IPS-NIHi11 (cell line): ENCODE results near the gene GRID2IP.
"Not testable (repeated sequence)": the region's sequence is repeated elsewhere in the genome, so short reads cannot be mapped to it uniquely, and the experiment has no call there.

Experiments used
- DNase-seq: peaks from one replicate; pipeline ENCODE4 v3.0.0; 2012; ENCODE audit warnings: mixed read lengths, low spot score

The GRID2IP gene

GRCh38 chr7:6487184-6487545 is 64.1 kb downstream of the GRID2IP start:
- DNase-seq = no peak

GRCh38 chr7:6486438-6487183 is 64.7 kb downstream of the GRID2IP start:
- no peak for DNase-seq

DNA sequence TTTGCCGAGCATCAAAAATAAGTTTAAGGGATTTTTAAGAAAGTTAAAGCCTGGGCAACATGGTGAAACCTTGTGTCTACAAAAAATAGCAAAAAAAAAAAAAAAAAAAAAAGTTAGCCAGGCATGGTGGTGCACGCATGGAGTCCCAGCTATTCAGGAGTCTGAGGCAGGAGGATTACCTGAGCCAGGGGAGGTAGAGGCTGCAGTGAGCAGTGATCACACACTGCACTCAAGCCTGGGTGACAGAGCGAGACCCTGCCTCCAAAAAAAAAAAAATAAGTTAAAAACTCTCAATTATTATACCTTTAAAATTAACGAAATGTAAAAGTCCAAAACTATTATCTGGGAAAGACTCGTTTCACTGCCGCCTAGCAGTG is 68.5 kb downstream of the GRID2IP start:
- no peak for DNase-seq

DNA sequence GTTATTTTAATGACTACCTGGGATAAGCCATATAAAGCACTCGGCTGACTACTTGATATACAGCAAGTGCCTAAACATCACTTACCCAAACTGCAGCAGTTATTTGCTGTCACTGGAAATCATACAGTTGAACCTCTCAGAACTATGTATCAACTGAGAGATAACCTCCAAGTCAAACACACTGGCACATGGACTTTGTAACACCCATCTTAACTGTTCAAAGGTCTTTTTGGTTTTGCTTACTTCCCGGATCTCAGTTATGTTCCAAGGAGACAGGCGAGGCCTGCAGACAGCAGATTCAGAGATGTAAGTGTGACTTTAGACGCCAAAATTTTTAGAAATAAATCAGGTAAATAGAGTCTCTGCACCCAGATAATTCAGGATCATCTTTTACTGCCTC is 69.0 kb downstream of the GRID2IP start:
- DNase-seq = no peak

DNA sequence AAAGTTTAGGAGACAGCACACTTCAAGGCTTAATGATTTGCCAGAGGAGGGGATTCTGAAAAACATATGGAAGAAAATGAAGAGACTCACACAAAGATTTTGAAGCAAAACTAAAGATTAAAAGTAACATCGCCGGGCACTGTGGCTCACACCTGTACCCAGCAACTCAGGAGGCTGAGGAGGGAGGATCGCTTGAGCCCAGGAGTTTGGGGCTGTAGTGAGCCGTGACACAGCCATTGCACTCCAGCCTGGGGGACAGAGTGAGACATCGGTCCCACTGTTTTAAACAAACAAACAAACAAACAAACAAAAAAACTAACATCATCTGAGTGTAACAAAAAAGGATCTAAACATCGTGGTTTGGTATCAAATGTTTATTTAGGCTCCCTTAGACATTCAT is 69.8 kb downstream of the GRID2IP start:
- DNase-seq = no peak

DNA sequence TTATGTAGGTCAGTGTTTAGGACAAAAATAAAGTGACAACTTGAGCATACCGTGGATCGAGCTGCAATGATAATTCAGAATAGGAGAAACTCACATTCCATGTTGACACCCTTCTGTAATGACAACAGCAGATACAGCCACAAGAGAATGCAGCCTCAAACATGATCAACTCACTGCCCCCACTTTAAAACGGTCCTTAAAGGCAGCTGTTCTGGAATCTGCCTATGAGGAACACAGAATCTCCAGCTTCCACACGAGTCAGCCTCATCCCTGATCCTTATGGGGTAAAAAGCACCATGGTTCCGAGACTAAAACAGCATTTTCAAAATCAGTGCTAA is 71.0 kb downstream of the GRID2IP start:
- DNase-seq = no peak

DNA sequence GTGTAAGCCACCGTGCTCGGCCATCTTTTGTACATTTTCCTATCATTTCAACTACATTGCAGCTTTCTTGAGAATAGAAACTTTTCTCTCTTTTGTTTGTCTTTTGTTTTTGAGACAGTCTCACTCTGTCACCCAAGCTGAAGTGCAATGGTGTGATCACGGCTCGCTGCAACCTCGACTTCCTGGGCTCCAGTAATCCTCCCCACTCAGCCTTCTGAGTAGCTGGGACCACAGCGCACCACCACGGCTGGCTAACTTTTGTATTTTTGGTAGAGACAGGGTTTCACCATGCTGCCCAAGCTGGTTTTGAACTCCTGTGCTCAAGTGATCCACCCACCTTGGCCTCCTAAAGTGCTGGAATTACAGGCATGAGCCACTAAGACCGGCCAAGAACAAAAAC is 72.2 kb downstream of the GRID2IP start:
- no peak for DNase-seq

- no peak for DNase-seq
These were observed 73.1 kb downstream of the GRID2IP start for GRCh38 chr7:6478186-6478585.

- no peak for DNase-seq
These were observed 74.0 kb downstream of the GRID2IP start for GRCh38 chr7:6477318-6477660.

DNA sequence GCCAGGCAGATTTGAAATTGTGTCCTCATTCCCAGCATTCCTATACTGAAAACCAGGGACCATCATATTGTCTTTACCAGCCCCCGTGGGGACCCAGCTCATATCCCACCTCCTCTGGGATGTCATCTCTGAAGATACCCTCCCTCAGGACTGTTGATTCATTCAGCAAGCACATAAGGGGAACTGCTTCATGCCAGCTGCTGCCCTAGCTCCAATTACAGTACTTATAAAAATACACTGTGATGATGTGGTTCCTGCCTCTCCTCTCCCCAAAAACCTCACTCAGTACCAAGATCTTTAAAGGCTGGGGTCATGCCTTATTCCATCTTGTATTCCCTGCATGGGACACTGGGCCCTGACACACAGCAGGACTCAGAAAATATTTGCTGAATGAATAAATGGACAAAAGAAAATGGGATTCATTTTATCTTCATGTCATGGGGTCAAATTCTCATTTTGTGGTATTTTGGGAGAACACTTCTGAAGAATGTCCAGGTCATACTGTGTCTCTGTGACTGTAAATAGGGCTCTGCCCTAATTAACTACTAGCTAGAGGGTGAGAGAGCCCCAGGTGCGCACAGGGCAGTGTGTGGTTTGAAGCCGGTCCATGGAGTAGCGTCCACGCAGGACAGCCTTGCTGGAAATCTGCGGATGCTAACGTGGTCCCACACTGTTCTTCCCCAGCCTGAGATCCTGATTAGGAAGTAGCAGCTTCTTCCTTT is 74.5 kb downstream of the GRID2IP start:
- no peak for DNase-seq

DNA sequence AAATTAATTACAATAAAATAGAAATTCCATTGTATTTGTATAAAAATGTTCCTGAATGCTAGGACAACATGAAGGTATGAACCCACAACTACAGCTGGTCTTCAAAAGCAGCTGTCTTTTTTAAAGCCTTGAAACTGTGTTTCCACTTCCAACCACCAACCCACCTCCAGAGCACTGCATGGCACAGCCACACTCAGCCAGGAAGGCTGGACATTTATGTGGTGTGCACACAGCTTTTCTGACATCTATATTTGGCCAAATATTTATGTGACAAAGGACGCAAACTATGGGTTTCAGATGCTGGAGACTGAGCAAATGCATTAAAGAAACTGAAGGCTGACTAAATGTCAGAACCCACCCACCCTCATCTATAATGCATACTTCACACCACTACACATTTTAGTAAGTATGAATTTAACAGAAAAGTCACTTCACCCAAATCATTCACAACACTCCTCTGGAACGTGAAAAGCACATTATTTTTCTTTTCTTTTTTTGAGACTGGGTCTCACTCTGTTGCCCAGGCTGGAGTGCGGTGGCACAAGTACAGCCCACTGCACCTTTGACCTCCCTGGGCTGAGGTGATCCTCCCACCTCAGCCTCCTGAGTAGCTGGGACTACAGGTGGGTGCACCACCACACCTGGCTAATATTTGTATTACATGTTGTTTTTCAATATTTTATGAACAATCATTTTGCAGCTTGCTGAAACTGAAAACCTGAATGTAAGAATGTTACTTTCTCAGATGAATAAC is 75.7 kb downstream of the GRID2IP start:
- no peak for DNase-seq

DNA sequence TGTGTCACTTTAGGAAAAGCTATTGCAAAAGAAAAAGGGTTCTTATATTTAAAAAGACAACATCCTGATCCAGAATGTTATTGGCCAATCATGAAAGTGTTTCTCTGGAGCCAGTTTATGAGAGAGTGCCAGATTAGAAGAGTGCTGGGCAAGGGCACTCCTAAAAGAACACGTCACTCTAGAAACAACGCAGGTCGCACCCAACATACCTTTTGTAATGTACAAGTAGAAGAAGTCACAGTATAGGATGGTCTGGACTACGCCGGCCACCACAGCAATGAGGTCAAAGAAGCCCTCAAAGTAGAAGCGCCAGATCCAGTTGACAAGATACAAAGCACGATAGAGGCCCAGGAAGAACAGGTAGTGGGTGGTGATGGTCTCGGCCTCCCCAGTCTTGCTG is 85.4 kb downstream of the GRID2IP start:
- DNase-seq = no peak

GRCh38 chr7:6463609-6464008 is 87.7 kb downstream of the GRID2IP start:
- DNase-seq = not testable (repeated sequence)

GRCh38 chr7:6461946-6462550 is 89.2 kb downstream of the GRID2IP start:
- no peak for DNase-seq

- no peak for DNase-seq
These were observed 90.2 kb downstream of the GRID2IP start for GRCh38 chr7:6460990-6461584.

DNA sequence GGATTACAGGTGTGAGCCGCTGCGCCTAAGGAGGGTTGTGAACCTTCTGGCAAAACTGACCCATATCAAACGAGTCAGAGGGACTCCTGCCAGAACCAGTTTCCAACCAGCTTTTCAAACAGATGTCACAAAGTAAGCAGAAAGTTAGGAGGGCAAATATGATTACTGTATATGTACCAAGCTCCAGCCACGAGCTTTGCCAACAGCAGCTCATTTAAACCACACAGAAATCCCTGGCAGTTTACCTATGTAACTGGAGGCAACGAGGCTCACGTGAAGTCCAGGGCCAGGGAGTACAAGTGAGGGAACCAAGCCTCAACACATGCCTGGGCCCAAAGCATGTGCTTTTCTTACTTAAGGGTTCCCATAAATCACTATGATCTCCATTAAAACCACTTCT is 91.0 kb downstream of the GRID2IP start:
- DNase-seq = no peak

GRCh38 chr7:6458676-6459075 is 92.6 kb downstream of the GRID2IP start:
- DNase-seq = not testable (repeated sequence)

- no peak for DNase-seq
These were observed 97.5 kb downstream of the GRID2IP start for GRCh38 chr7:6453734-6454133.

- DNase-seq = no peak
These were observed 100.0 kb downstream of the GRID2IP start for GRCh38 chr7:6451224-6451705.

GRCh38 chr7:6450591-6450990 is 100.7 kb downstream of the GRID2IP start:
- not testable (repeated sequence) for DNase-seq

- DNase-seq = not testable (repeated sequence)
These were observed 101.4 kb downstream of the GRID2IP start for GRCh38 chr7:6449884-6450283.

GRCh38 chr7:6448943-6449543 is 102.2 kb downstream of the GRID2IP start:
- DNase-seq = no peak
